ENCODE measurements around the gene TUBGCP2. TPM values are rescaled to one million over a fixed set of nuclear protein-coding genes. Genes with fewer than 3 reads are reported as not detected.
"Not testable (repeated sequence)": the region's sequence is repeated elsewhere in the genome, so short reads cannot be mapped to it uniquely, and the experiment has no call there.

TUBGCP2 gene
- total RNA-seq, 1 donor from 2014 or later: 35.2 TPM

DNA sequence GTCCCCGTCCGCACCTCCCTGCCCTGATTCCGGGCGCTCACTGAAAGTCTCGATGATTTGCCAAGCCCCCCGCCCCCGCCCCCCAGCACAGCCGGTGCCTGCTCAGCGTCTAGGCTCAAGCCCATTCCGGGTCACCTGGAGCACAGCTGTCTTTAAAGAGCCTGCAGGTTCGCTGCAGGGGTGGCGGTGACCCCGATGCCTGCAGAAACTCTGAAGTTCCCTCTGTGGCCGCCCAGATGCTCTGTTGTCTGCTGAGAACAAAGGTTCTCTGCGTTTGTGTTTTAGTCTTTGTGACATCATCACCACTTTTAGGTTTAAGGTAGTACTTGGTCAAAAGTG is 70.2 kb downstream of the TUBGCP2 start:
- TF ChIP-seq, protein P1, sequence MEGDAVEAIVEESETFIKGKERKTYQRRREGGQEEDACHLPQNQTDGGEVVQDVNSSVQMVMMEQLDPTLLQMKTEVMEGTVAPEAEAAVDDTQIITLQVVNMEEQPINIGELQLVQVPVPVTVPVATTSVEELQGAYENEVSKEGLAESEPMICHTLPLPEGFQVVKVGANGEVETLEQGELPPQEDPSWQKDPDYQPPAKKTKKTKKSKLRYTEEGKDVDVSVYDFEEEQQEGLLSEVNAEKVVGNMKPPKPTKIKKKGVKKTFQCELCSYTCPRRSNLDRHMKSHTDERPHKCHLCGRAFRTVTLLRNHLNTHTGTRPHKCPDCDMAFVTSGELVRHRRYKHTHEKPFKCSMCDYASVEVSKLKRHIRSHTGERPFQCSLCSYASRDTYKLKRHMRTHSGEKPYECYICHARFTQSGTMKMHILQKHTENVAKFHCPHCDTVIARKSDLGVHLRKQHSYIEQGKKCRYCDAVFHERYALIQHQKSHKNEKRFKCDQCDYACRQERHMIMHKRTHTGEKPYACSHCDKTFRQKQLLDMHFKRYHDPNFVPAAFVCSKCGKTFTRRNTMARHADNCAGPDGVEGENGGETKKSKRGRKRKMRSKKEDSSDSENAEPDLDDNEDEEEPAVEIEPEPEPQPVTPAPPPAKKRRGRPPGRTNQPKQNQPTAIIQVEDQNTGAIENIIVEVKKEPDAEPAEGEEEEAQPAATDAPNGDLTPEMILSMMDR (conservative IDR thresholded peaks at IDR 0.05; ENCODE audit: low read depth, low read length): no peak
- H3K4me3 ChIP-seq (ENCODE audit: low read depth, low read length): no peak overlapping the region

DNA sequence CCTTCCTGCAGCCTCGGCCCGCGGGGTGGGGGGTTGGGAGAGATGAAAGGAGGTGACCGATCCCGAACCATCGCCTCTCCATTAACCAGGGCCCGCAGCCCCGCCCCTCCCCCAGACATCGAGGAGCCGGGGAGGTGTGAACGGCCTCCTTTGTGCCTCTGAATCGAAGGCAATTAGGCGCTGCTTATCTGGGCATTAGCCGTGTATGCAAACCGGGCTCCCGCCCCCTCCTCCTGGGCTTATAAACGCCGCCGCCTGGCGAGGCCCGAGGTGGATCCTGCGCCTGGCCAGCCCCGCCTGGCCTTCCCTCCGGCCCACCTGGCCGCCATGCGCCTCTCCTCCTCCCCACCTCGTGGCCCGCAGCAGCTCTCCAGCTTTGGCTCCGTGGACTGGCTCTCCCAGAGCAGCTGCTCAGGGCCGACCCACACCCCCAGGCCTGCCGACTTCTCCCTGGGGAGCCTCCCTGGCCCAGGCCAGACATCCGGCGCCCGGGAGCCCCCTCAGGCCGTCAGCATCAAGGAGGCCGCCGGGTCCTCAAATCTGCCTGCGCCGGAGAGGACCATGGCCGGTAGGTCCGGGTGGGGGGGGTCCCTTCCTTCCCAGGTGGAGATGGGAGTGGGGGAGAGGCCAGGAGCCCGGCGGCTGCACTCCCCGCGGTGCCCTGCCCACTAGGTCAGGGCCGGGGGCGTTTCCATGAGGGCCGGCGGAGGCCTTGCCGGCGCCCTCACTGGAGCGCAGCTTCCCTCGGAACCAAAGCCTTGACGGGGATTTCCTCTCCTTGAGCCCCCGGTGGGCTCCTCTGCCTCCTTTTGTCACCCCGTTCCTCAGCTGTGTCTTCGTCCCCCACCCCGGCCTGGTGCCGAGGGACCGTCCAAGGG is 70.8 kb downstream of the TUBGCP2 start, which contains the start of gene VENTX:
TSS of gene VENTX (plus strand) at position 268 of the 878 bp plus-strand sequence. CDS start at position 328, 60 bp downstream.
- no peak for DNase-seq (ENCODE audit: low read depth)
- H3K4me3 ChIP-seq (ENCODE audit: low read depth, low read length): no peak within 1 kb of the TSS
- TF ChIP-seq, protein P1 (conservative IDR thresholded peaks at IDR 0.05; ENCODE audit: low read depth, low read length): no peak

More for the DNA sequence above, 70.2 kb downstream of the TUBGCP2 start:
- DNase-seq (ENCODE audit: low read depth): no peak

DNA sequence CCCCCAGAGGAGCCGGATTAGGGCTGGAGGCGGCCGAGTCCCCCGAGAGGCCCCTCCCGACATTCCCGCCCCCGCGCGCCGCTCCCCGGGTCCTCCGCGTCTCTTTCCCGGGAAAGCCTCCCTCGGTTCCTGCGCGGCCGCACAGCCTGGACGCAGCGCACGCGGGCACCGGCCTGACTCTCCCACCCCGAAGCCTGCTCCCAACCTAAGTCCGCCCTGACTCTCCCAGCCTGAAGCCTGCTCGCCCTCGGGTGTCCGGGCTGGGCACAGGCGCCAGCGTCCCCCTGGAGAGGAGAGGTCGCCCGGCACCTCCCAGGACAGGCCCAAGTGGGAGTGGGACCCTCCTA is 71.5 kb downstream of the TUBGCP2 start:
- TF ChIP-seq, protein P1 (conservative IDR thresholded peaks at IDR 0.05; ENCODE audit: low read depth, low read length): no peak
- no peak overlapping the region for H3K4me3 ChIP-seq (ENCODE audit: low read depth, low read length)
- DNase-seq (ENCODE audit: low read depth): no peak

DNA sequence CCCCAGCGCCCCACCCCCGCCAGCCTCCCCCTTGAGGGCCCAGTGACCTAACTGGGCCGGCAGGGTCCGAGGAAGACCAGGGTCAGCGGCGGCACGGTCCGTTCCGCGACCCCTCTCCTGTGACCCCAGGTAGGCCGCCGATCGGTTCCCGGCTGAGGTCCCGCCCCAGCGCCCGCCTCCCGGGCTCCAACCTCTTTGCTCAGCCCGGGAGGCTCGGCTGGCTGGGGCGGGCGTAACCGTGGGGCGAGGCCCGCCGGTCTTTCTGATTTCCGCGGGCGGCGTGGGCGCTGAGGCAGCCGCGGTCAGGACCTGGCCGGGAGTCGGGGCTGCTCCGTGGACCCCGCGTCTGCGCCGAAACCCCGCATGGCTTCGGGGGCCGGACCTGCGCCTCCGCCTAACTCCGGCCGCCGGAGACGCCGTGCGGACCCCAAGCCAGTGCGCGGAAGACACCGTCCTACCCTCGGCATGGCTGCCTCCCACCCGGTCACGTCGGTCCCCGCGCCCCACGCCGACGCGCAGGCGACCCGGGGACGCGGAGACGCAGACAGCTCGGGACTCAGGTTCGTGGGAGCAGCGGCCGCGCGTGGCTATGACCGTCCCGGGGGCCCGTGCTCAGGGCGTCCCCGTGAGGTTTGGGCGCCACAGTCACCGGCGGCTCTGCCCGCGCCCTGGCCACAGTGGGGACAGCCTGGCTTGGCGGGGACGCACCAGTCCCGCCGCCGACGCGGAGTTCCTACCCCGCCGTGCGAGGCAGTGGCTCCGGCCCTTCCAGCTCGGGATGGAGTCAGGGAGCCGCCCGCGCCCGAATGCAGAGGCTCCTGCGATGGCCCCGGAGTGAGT is 72.1 kb downstream of the TUBGCP2 start:
- no peak overlapping the region for H3K4me3 ChIP-seq (ENCODE audit: low read depth, low read length)

DNA sequence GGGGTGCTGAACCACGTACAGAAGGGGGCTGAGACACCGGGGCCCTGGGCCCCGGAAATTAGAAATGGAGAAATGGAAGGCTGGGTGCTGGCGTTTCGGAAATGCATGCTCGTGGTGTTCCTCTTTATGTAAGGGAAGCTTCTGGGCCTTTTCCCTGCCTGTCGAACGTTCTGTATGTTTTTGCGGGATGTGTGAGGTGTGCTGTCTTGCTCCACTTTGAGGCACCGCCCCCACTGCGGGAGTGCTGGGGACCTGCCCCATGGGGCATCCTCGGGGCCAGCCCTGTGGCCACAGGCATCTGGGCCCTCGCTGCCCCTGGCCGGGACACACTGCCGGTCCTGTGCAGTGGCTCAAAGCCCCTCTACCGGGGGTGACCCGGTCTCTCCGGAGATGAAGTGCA is 72.7 kb downstream of the TUBGCP2 start:
- H3K4me3 ChIP-seq (ENCODE audit: low read depth, low read length): no peak overlapping the region
- TF ChIP-seq, protein P1 (conservative IDR thresholded peaks at IDR 0.05; ENCODE audit: low read depth, low read length): no peak

More for the DNA sequence above, 72.1 kb downstream of the TUBGCP2 start:
- TF ChIP-seq, protein P1 (conservative IDR thresholded peaks at IDR 0.05; ENCODE audit: low read depth, low read length): no peak
- DNase-seq (ENCODE audit: low read depth): no peak

DNA sequence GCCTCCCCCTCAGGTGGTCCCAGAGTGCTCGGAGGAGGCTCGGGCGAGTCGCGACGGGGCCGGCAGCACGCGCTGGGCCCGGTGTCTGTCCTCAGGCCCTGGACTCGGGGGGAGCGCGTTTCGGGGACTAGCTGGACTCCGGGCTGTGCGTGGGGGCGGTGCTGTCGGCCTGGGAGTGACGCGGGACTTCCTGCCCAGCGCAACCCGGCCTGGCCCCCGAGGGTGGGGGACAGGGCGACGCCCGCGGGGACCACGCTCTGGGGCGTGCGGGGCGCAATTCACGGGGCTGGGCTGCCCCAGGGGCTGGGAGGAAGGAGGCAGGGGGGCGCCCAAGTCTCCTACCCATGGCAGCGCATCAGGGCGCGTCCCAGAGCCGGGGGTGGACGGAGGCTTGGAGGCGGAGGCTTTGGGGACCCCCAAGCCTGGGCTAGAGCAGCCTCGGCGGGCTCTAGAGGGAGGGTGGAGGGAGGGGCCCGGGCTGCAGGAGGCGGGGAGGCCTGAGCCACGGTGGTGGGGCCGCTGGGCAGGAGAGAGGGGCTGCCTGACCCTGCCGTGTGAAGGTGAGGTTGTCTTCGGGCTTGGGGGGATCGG is 73.3 kb downstream of the TUBGCP2 start:
- no peak for DNase-seq (ENCODE audit: low read depth)
- TF ChIP-seq, protein P1 (conservative IDR thresholded peaks at IDR 0.05; ENCODE audit: low read depth, low read length): no peak
- H3K4me3 ChIP-seq (ENCODE audit: low read depth, low read length): no peak overlapping the region

More for the DNA sequence above, 72.7 kb downstream of the TUBGCP2 start:
- no peak for DNase-seq (ENCODE audit: low read depth)

DNA sequence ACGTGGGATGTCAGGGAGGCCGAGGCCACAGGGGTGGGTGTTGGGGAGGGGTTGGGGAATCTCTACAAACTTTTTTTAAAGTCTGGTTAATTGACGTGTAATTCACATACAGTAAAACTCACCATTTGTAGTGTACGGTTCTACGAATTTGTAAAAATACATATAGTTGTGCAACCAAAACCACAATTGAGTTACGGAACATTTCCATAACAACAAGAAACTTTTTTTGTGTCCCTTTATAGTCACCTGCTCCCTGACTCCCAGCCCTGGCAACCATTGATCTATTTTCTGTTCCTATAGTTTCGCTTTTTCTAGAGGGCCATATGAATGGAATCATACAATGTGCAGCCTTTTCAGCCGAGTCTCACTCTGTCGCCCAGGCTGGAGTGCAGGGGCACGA is 73.9 kb downstream of the TUBGCP2 start:
- not testable (repeated sequence) for DNase-seq (ENCODE audit: low read depth); H3K4me3 ChIP-seq (ENCODE audit: low read depth, low read length)

All from epithelial cell of proximal tubule (primary cell).